HepG2 (cell line): ENCODE data around the gene PCCB. TPM values are rescaled to one million over a fixed set of nuclear protein-coding genes. Genes with fewer than 3 reads are reported as not detected.
A peak's percentile ranks its signal among the peaks of the same experiment; 100 is the strongest.

Experiments used
- HMG20B ChIP-seq: conservative IDR thresholded peaks from 2 replicates; pipeline ENCODE4 v1.6.1; 2016; ENCODE audit warnings: missing genetic modification reagents, missing compliant biosample characterization
- LCORL ChIP-seq, 2 experiments: fragments of 450-650 bp in 1 of 2; sonication (generic) in 1 of 2; formaldehyde crosslinking in 1 of 2; IDR thresholded peaks; 2 replicates each; pipeline versions ENCODE4 v1.5.0 to v1.6.1; 2017 to 2020; ENCODE audit warnings: antibody characterized with exemption in 1 of 2, missing genetic modification reagents in 1 of 2
- PHF5A ChIP-seq: IDR thresholded peaks from one replicate; pipeline ENCODE4 v1.6.1; 2018; ENCODE audit warnings: low read depth, missing genetic modification reagents; ENCODE audit not compliant: unreplicated experiment
- PTBP1 ChIP-seq: fragments of 200-400 bp; formaldehyde crosslinking; IDR thresholded peaks from 2 replicates; pipeline ENCODE4 v1.6.1; 2018; ENCODE audit warnings: low read length, low read depth; ENCODE audit not compliant: poor library complexity, severe bottlenecking
- YEATS4 ChIP-seq: sonication (generic); formaldehyde crosslinking; IDR thresholded peaks from 2 replicates; pipeline ENCODE4 v1.4.0; 2020; ENCODE audit warnings: missing genetic modification reagents, borderline replicate concordance
- polyA plus RNA-seq, 8 experiments: library from polyadenylated mRNA; depleted of rRNA in 3 of 8; stranded (reverse) in 7 of 8; unstranded in 1 of 8; fragments of >200 nt; fragmentation: Illumina TruSeq in 4 of 8; extraction: Trizol in 4 of 8; gene quantifications; 2 replicates each; pipeline versions ENCODE4 v1.2.1 to v1.2.3, GENCODE V29; 2011 to 2016; ENCODE audit warnings: low read depth in 4 of 8, missing spikeins in 1 of 8, mixed read lengths in 1 of 8; ENCODE audit not compliant: insufficient read depth in 1 of 8
- total RNA-seq, 5 experiments: library from RNA; depleted of rRNA; stranded (reverse); fragments of >200 nt; fragmentation: Illumina TruSeq; extraction: Trizol; gene quantifications; 2 replicates each; pipeline ENCODE4 v1.2.3, GENCODE V29; 2016; ENCODE audit warnings: low read depth in 1 of 5
- TF ChIP-seq, protein P1 (sequence below): sonication (generic); formaldehyde crosslinking; IDR thresholded peaks from 2 replicates; pipeline ENCODE4 v1.4.0; 2020; ENCODE audit warnings: missing genetic modification reagents
- TF ChIP-seq, protein P2 (sequence below): sonication (generic); formaldehyde crosslinking; IDR thresholded peaks from 2 replicates; pipeline ENCODE4 v1.9.0; 2021; ENCODE audit warnings: mild to moderate bottlenecking, missing genetic modification reagents
- TF ChIP-seq, protein P3 (sequence below): sonication (generic); formaldehyde crosslinking; IDR thresholded peaks from 2 replicates; pipeline ENCODE4 v1.4.0; 2020; ENCODE audit warnings: missing genetic modification reagents, borderline replicate concordance
- TF ChIP-seq, protein P4 (sequence below): sonication (generic); formaldehyde crosslinking; IDR thresholded peaks from 2 replicates; pipeline ENCODE4 v1.4.0; 2020; ENCODE audit warnings: low read depth, mild to moderate bottlenecking, missing genetic modification reagents

The PCCB gene
- total and polyA plus RNA-seq, 2 of the 13 experiments (the other 11 are each of a cell fraction or from before 2014, with no cell fraction given) = 84.1 to 88.7 TPM

DNA sequence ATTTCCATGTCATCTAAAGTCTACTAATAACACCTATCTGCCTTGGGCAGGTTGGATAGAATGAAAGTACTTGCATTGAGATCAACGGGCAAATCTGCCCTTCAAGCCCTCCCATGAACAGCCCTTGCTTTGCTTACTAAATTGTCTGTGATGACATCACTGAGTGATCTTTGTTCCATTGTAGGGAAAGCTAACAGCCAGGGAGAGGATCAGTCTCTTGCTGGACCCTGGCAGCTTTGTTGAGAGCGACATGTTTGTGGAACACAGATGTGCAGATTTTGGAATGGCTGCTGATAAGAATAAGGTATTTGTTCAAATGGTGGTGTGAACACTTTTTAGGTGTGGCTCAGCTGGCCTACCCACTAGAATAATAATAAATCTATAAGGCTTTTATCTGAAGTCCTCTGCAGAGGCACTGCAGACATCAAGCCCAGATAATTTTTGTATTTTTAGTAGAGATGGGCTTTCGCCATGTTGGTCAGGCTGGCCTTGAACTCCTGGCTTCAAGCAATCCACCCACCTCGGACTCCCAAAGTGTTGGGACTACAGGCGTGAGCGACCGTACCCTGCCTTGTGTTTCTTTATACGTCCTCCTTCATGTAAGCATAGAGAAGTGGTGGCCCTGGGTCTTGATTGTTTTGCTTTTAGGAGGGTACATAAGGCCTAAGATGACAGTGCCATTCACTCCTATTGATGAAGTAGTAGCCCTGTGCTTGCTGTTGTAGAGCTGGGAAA, 5.7 kb downstream of the PCCB start (continued):
- TF ChIP-seq, protein P1, sequence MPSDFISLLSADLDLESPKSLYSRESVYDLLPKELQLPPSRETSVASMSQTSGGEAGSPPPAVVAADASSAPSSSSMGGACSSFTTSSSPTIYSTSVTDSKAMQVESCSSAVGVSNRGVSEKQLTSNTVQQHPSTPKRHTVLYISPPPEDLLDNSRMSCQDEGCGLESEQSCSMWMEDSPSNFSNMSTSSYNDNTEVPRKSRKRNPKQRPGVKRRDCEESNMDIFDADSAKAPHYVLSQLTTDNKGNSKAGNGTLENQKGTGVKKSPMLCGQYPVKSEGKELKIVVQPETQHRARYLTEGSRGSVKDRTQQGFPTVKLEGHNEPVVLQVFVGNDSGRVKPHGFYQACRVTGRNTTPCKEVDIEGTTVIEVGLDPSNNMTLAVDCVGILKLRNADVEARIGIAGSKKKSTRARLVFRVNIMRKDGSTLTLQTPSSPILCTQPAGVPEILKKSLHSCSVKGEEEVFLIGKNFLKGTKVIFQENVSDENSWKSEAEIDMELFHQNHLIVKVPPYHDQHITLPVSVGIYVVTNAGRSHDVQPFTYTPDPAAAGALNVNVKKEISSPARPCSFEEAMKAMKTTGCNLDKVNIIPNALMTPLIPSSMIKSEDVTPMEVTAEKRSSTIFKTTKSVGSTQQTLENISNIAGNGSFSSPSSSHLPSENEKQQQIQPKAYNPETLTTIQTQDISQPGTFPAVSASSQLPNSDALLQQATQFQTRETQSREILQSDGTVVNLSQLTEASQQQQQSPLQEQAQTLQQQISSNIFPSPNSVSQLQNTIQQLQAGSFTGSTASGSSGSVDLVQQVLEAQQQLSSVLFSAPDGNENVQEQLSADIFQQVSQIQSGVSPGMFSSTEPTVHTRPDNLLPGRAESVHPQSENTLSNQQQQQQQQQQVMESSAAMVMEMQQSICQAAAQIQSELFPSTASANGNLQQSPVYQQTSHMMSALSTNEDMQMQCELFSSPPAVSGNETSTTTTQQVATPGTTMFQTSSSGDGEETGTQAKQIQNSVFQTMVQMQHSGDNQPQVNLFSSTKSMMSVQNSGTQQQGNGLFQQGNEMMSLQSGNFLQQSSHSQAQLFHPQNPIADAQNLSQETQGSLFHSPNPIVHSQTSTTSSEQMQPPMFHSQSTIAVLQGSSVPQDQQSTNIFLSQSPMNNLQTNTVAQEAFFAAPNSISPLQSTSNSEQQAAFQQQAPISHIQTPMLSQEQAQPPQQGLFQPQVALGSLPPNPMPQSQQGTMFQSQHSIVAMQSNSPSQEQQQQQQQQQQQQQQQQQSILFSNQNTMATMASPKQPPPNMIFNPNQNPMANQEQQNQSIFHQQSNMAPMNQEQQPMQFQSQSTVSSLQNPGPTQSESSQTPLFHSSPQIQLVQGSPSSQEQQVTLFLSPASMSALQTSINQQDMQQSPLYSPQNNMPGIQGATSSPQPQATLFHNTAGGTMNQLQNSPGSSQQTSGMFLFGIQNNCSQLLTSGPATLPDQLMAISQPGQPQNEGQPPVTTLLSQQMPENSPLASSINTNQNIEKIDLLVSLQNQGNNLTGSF (CRISPR knock-in tag) = no peak
- peak; percentile 41 for TF ChIP-seq PHF5A (CRISPR knock-in tag)
- TF ChIP-seq HMG20B (CRISPR knock-in tag) = peak; percentile 69; the same call in 1 of the 2 replicates
- TF ChIP-seq YEATS4 (CRISPR knock-in tag) = peak; percentile 33; the same call in 1 of the 2 replicates
- TF ChIP-seq, protein P2, sequence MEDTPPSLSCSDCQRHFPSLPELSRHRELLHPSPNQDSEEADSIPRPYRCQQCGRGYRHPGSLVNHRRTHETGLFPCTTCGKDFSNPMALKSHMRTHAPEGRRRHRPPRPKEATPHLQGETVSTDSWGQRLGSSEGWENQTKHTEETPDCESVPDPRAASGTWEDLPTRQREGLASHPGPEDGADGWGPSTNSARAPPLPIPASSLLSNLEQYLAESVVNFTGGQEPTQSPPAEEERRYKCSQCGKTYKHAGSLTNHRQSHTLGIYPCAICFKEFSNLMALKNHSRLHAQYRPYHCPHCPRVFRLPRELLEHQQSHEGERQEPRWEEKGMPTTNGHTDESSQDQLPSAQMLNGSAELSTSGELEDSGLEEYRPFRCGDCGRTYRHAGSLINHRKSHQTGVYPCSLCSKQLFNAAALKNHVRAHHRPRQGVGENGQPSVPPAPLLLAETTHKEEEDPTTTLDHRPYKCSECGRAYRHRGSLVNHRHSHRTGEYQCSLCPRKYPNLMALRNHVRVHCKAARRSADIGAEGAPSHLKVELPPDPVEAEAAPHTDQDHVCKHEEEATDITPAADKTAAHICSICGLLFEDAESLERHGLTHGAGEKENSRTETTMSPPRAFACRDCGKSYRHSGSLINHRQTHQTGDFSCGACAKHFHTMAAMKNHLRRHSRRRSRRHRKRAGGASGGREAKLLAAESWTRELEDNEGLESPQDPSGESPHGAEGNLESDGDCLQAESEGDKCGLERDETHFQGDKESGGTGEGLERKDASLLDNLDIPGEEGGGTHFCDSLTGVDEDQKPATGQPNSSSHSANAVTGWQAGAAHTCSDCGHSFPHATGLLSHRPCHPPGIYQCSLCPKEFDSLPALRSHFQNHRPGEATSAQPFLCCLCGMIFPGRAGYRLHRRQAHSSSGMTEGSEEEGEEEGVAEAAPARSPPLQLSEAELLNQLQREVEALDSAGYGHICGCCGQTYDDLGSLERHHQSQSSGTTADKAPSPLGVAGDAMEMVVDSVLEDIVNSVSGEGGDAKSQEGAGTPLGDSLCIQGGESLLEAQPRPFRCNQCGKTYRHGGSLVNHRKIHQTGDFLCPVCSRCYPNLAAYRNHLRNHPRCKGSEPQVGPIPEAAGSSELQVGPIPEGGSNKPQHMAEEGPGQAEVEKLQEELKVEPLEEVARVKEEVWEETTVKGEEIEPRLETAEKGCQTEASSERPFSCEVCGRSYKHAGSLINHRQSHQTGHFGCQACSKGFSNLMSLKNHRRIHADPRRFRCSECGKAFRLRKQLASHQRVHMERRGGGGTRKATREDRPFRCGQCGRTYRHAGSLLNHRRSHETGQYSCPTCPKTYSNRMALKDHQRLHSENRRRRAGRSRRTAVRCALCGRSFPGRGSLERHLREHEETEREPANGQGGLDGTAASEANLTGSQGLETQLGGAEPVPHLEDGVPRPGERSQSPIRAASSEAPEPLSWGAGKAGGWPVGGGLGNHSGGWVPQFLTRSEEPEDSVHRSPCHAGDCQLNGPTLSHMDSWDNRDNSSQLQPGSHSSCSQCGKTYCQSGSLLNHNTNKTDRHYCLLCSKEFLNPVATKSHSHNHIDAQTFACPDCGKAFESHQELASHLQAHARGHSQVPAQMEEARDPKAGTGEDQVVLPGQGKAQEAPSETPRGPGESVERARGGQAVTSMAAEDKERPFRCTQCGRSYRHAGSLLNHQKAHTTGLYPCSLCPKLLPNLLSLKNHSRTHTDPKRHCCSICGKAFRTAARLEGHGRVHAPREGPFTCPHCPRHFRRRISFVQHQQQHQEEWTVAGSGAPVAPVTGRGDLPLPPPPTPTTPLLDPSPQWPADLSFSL (CRISPR knock-in tag) = no peak
- TF ChIP-seq, protein P3, sequence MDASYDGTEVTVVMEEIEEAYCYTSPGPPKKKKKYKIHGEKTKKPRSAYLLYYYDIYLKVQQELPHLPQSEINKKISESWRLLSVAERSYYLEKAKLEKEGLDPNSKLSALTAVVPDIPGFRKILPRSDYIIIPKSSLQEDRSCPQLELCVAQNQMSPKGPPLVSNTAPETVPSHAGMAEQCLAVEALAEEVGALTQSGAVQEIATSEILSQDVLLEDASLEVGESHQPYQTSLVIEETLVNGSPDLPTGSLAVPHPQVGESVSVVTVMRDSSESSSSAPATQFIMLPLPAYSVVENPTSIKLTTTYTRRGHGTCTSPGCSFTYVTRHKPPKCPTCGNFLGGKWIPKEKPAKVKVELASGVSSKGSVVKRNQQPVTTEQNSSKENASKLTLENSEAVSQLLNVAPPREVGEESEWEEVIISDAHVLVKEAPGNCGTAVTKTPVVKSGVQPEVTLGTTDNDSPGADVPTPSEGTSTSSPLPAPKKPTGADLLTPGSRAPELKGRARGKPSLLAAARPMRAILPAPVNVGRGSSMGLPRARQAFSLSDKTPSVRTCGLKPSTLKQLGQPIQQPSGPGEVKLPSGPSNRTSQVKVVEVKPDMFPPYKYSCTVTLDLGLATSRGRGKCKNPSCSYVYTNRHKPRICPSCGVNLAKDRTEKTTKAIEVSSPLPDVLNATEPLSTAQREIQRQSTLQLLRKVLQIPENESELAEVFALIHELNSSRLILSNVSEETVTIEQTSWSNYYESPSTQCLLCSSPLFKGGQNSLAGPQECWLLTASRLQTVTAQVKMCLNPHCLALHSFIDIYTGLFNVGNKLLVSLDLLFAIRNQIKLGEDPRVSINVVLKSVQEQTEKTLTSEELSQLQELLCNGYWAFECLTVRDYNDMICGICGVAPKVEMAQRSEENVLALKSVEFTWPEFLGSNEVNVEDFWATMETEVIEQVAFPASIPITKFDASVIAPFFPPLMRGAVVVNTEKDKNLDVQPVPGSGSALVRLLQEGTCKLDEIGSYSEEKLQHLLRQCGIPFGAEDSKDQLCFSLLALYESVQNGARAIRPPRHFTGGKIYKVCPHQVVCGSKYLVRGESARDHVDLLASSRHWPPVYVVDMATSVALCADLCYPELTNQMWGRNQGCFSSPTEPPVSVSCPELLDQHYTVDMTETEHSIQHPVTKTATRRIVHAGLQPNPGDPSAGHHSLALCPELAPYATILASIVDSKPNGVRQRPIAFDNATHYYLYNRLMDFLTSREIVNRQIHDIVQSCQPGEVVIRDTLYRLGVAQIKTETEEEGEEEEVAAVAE = no peak
- no peak for TF ChIP-seq PTBP1
- no peak for TF ChIP-seq LCORL (IDR thresholded peaks at IDR 0.05)
- peak; percentile 75 for TF ChIP-seq LCORL (CRISPR knock-in tag; IDR thresholded peaks at IDR 0.05)
- TF ChIP-seq, protein P4, sequence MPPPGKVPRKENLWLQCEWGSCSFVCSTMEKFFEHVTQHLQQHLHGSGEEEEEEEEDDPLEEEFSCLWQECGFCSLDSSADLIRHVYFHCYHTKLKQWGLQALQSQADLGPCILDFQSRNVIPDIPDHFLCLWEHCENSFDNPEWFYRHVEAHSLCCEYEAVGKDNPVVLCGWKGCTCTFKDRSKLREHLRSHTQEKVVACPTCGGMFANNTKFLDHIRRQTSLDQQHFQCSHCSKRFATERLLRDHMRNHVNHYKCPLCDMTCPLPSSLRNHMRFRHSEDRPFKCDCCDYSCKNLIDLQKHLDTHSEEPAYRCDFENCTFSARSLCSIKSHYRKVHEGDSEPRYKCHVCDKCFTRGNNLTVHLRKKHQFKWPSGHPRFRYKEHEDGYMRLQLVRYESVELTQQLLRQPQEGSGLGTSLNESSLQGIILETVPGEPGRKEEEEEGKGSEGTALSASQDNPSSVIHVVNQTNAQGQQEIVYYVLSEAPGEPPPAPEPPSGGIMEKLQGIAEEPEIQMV = 0 out of 2 replicates have a peak, but pooled peaks have one; percentile 14
